ACC112 (cell line): ENCODE measurements around the gene SSTR3.
A peak's percentile ranks its signal among the peaks of the same experiment; 100 is the strongest.
"Not testable (repeated sequence)": the region's sequence is repeated elsewhere in the genome, so short reads cannot be mapped to it uniquely, and the experiment has no call there.

Experiments used
- H2AFZ ChIP-seq: fragments of 200-600 bp; sonication (generic); one replicate; pipeline ENCODE4 v1.6.0; 2017; ENCODE audit warnings: antibody characterized with exemption, low read length; ENCODE audit not compliant: unreplicated experiment
- H3K27ac ChIP-seq: fragments of 200-600 bp; sonication (generic); 2 replicates; pipeline ENCODE4 v1.5.1; 2014; ENCODE audit warnings: low read depth, mild to moderate bottlenecking, antibody characterized with exemption, low read length, moderate library complexity
- H3K27me3 ChIP-seq: fragments of 200-600 bp; sonication (generic); 2 replicates; pipeline ENCODE4 v1.6.1; 2014; ENCODE audit warnings: mild to moderate bottlenecking, antibody characterized with exemption, low read length, moderate library complexity, mixed read lengths; ENCODE audit not compliant: insufficient read depth
- H3K36me3 ChIP-seq: fragments of 200-600 bp; sonication (generic); 2 replicates; pipeline ENCODE4 v1.6.1; 2016; ENCODE audit warnings: mild to moderate bottlenecking, antibody characterized with exemption, low read length, moderate library complexity, mixed read lengths; ENCODE audit not compliant: insufficient read depth
- H3K4me1 ChIP-seq: fragments of 200-600 bp; sonication (generic); one replicate; pipeline ENCODE4 v1.6.1; 2016; ENCODE audit warnings: low read length, mixed read lengths; ENCODE audit not compliant: insufficient read depth, unreplicated experiment, control insufficient read depth
- H3K4me3 ChIP-seq: fragments of 200-600 bp; sonication (generic); 2 replicates; pipeline ENCODE4 v1.5.1; 2014; ENCODE audit warnings: mild to moderate bottlenecking, low read depth, low read length
- H3K79me2 ChIP-seq: fragments of 200-600 bp; sonication (generic); one replicate; pipeline ENCODE4 v1.6.0; 2016; ENCODE audit warnings: low read length; ENCODE audit not compliant: control insufficient read depth, unreplicated experiment, insufficient read depth

The SSTR3 gene

DNA sequence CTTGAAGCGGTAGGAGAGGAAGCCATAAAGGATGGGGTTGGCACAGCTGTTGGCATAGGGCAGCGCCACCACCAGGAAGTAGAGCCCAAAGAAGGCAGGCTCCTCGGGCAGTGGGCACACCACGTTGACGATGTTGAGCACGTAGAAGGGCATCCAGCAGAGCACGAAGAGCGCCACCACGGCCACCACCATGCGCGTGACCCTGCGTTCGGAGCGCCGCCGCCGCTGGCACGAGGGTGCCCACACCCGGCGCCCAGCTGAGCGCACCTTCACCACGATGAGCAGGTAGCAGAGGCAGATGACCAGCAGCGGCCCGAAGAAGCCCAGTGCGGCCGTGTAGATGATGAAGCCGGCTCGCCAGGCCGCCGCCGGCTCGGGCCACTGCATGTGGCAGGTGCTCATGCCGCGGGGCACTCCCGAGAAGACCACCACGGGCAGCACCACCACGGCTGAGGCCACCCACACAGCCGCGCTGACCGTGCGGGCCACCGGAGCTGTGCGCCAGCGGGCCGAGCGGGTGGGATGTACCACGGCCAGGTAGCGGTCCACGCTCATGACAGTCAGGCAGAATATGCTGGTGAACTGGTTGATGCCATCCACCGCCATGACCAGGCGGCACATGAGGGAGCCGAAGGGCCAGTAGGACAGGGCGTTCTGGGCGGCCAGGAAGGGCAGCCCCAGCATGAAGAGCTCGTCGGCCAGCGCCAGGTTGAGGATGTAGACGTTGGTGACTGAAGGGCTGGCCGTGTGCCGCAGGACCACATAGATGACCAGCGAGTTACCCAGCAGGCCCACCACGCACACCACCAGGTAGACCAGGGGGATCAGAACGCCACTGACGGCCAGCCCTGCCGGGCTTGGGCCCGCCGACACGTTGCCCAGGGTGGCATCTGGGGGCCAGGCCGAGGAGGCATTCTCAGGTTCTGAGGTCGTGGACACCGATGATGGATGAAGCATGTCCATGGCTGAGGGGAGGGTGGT lies 5.1 kb downstream of the SSTR3 start:
- H2AFZ ChIP-seq: no peak overlapping the region
- no peak overlapping the region for H3K27ac ChIP-seq
- H3K79me2 ChIP-seq: no peaks in the 10 kb centered on the region
- no peak overlapping the region for H3K4me3 ChIP-seq
- H3K27me3 ChIP-seq: no peaks in the 10 kb centered on the region
- H3K4me1 ChIP-seq: no peaks in the 10 kb centered on the region
- no peaks in the 10 kb centered on the region for H3K36me3 ChIP-seq

DNA sequence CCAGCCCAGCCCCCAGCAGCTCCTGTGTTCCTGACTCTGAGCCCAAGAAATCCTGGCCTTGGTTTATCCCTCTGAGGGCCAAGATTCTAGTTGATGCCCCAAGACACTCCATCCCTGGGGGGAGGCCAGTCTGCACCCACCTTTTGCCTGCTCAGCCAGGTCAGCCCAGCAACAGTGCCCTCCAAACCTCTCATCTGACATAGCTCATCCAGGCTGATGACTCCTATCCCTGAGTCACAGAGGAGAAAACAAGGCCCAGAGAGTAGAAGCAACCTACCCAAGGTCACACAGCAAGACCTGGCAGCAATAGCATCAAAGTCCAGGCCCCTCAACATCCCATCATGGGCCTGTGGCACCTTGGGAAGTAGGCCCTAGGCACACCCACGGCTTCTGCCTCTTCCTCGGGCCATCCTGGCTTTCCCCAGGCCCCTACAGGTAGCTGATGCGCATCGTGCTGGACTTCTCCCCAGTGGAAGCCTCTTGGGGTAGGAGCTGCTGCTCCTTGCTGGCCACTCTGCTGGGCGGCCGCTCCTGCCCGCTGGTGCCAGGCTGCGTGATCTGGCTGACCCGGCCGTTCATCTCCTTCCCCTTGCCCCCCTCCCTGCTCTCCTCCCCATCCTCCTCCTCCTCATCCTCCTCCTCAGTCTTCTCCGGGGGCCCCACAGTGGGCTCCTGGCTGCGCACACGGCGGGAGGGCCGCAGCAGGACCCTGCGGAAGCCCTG lies 6.0 kb downstream of the SSTR3 start:
- no peak overlapping the region for H3K27ac ChIP-seq
- no peaks in the 10 kb centered on the region for H3K36me3 ChIP-seq
- no peak overlapping the region for H3K4me3 ChIP-seq
- H3K4me1 ChIP-seq: no peaks in the 10 kb centered on the region
- H2AFZ ChIP-seq: no peak overlapping the region
- H3K79me2 ChIP-seq: no peaks in the 10 kb centered on the region
- H3K27me3 ChIP-seq: no peaks in the 10 kb centered on the region

DNA sequence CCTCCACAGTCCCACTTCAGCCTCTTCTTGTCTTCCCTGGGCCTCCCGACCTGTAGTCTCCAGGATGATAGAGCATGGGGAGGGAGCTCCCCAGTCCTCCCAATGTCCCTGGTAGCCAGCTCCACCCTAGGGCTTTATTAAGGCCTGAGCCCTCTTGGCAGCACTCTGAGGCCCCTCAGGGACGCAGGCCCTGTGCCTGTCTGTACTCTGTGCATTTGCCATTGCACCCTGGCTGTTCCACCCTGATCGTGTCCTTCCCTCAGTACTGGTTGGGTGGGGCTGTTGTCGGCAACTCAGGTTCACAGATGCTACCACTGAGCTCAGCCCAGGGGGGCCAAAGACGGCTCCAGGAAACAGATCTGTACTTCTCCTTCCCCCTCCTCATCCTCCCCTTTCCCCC lies 7.2 kb downstream of the SSTR3 start:
- no peak overlapping the region for H3K27ac ChIP-seq
- H3K79me2 ChIP-seq: no peaks in the 10 kb centered on the region
- no peaks in the 10 kb centered on the region for H3K36me3 ChIP-seq
- no peaks in the 10 kb centered on the region for H3K4me1 ChIP-seq
- no peak overlapping the region for H2AFZ ChIP-seq
- H3K27me3 ChIP-seq: no peaks in the 10 kb centered on the region
- H3K4me3 ChIP-seq: no peak overlapping the region

DNA sequence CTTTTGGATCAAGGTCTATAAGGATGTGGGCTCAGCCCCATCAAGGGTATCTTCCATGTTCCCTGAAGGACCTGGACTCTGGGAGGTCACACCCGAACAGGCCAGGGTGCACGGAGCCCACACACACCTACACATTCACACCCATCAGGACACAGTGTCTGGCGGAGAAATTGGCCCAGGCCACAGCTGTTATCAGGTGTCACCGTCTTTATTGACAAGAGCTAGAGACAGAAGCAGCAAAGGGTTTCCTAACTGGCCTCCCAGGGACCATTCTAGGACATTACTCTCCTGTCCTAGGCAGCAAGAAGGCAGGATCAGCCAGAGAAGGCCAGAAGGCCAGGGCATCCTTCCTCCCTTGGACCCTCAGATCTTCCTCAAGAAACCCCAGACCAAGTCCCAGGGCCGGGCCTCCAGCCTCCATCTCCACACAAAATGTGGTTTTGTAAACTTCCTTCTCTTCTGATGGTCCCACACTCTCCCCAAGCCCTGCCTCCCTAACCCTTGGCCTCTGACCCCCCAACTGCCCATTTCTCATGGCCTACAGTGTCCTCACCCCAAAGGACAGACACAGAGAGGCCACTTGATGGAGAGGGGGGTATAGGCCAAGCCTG lies 8.1 kb downstream of the SSTR3 start:
- no peaks in the 10 kb centered on the region for H3K79me2 ChIP-seq
- no peak overlapping the region for H2AFZ ChIP-seq
- peaks cover 3% of the 10 kb centered on the region for H3K4me1 ChIP-seq
- no peaks in the 10 kb centered on the region for H3K36me3 ChIP-seq
- H3K4me3 ChIP-seq: no peak overlapping the region
- H3K27ac ChIP-seq: no peak overlapping the region
- no peaks in the 10 kb centered on the region for H3K27me3 ChIP-seq

DNA sequence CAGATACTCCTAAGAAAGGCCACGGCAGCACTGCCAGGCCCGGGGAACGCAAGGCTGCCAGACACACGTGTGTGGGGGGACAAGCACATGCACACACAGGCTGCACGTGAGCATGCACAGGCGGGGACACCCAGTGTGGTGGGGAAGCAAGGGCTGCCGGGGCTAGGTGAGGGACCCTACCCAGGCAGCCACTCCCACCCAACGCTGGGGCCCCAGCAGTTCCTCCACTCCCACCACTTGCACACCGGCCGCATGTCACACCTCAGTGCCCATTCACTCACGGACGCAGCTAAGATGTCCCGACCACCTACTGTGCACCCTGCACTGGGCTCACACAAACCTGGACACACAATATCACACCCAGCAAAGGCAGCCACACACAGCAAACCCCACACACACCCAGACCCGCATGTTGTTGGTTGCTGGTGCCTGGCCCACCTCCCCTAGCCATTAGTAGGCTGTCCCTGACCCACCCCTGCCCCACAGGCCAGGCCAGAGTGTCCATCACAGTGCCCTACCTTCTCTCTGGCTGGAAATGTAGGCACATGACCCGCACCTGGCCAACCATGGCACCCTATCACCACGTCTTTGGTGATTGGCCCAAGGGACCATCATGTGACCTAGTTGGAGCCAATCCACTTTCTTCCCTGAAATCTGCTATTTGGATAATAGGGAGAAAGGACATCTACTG lies 8.8 kb downstream of the SSTR3 start:
- Histone ChIP-seq H3K4me3 (no peak overlapping the region), H2AFZ (no peak overlapping the region), H3K79me2 (no peaks in the 10 kb centered on the region), H3K27ac (no peak overlapping the region), H3K36me3 (no peaks in the 10 kb centered on the region), H3K4me1 (peaks cover 3% of the 10 kb centered on the region), H3K27me3 (no peaks in the 10 kb centered on the region)

DNA sequence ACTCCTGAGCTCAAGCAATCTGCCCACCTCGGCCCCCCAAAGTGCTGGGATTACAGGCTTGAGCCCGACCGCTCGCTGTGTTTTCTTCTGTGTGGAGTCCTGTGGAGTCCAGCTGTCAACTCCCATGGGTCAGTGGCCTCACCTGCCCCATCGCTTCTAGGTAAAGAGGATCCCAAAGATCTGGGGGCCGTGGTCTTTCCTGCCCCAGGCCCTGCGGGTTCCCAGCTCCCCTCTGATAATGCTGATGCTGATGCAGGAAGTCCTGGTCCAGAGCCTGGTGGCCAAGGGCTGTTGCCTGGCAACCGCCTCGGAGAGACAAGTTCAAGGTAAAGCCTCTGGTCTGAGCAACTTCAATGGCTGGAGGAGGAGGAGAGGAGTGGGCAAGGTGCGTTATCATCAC lies 9.6 kb downstream of the SSTR3 start:
- H3K27ac ChIP-seq: no peak overlapping the region
- H3K27me3 ChIP-seq: no peaks in the 10 kb centered on the region
- peaks cover 10% of the 10 kb centered on the region for H3K4me1 ChIP-seq
- H2AFZ ChIP-seq: no peak overlapping the region
- H3K36me3 ChIP-seq: no peaks in the 10 kb centered on the region
- no peaks in the 10 kb centered on the region for H3K79me2 ChIP-seq
- H3K4me3 ChIP-seq: no peak overlapping the region

DNA sequence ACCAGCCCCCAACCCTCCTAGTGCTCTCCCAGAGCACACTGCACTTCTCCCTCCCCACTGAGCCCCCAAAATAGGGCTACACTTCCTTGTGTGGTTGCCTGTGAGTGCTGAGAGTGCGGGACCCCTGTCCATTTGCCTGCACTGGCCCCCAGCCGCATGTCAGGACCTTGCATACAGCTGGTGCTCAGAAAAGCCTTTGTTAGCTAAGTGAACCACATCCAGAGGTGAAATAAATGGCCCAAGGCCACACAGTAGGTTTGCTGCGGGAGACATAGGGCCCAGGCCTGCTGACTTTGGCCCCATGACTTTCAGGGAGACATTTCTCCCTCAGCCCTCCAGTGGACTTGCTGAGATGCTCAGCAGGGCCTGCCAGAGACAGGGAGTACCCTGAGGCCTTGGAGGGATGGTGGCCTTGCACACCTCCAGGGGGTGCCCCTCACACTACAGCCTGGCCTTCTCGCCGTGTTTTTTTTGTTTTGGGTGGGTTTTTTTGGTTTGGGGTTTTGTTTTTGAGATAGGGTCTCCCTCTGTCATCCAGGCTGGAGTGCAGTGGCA lies 10.2 kb downstream of the SSTR3 start:
- Histone ChIP-seq H3K4me1 (peaks cover 16% of the 10 kb centered on the region), H3K79me2 (no peaks in the 10 kb centered on the region), H3K36me3 (no peaks in the 10 kb centered on the region), H3K27me3 (no peaks in the 10 kb centered on the region), H3K27ac (no peak overlapping the region), H2AFZ (no peak overlapping the region), H3K4me3 (no peak overlapping the region)

DNA sequence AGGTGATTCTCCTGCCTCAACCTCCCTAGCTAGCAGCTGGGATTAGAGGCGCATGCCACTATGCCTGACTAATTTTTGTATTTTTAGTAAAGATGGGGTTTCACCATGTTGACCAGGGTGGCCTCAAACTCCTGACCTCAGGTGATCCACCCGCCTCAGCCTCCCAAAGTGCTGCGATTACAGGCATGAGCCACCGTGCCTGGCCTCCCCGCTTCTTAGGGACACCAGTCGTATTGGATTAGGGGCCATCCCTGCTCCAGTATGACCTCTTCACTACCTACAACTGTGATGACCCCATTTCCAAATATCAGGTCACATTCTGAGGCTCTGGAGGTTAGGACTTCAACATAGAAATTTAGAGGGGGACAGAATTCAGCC lies 10.8 kb downstream of the SSTR3 start:
- H3K36me3 ChIP-seq, H2AFZ ChIP-seq, H3K27me3 ChIP-seq, H3K27ac ChIP-seq, H3K79me2 ChIP-seq, H3K4me3 ChIP-seq: not testable (repeated sequence)
- H3K4me1 ChIP-seq: peaks cover 23% of the 10 kb centered on the region

DNA sequence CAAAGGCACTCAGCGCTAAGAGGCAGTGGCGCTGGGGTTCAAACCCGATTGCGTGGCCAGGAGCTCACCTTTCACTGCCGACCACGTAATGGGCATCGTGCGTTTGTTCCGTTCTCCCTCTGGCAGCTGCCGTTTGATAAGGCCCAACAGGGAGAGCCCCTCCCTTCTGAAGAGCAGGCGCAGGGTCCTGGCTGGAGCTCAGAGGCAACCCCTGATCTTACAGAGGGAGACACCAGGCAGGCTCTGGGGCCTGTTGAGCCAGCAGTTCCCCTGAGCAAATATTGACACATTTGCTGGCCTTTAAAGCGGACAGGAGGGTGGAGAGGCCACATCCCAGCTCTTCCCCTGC lies 12.5 kb downstream of the SSTR3 start:
- H3K4me1 ChIP-seq: peaks cover 29% of the 10 kb centered on the region
- no peaks in the 10 kb centered on the region for H3K79me2 ChIP-seq
- H3K27me3 ChIP-seq: no peaks in the 10 kb centered on the region
- peak overlapping the region; percentile 6 for H2AFZ ChIP-seq
- H3K36me3 ChIP-seq: no peaks in the 10 kb centered on the region
- H3K4me3 ChIP-seq: peak overlapping the region; percentile 20
- H3K27ac ChIP-seq: no peak overlapping the region

DNA sequence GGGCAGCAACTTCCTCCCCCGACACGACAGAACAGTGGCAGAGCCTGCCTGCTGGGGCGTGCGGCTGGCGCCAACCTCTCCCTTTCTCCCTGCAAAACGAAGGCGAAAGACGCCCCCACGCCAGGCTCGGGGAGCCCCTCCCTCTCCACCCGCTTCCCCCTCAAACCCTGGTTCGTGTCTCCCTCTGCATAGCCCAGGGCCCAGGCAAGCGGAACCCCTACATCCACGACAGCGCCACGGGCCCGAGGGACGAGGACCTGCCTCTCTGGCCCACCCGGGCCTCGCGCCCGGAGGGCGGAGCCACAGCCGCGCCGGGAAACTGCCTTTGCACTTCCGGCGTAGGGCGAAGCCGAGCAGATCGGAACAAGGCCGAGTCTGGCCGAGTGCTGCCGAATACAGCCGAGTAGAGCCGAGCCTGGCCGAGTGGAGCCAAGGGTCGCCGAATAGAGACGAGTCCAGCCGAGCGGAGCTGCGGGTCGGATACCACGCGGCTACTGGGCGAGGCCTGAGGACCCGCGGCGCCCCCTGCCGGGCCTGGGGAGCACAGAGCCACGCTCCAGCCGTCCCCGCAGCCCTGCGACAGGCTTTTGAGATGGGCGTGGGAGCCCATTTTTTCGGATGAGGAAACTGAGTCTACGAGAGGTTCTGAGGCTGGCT lies 13.0 kb downstream of the SSTR3 start:
- Histone ChIP-seq H3K79me2 (no peaks in the 10 kb centered on the region), H3K36me3 (no peaks in the 10 kb centered on the region), H2AFZ (peak overlapping the region; percentile 51), H3K27me3 (no peaks in the 10 kb centered on the region), H3K27ac (peak overlapping the region; percentile 66), H3K4me1 (peaks cover 29% of the 10 kb centered on the region), H3K4me3 (peak overlapping the region; percentile 94)
